Mononuclear cell (primary cell): ENCODE results near the gene PSMD6. TPM values are rescaled to one million over a fixed set of nuclear protein-coding genes. Genes with fewer than 3 reads are reported as not detected.

Source experiments
- H3K27me3 ChIP-seq: 2 replicates; pipeline ENCODE4 v1.6.0; 2011; ENCODE audit warnings: low read length, control low read depth; ENCODE audit not compliant: insufficient read depth
- H3K4me1 ChIP-seq: 2 replicates; pipeline ENCODE4 v1.5.1; 2011; ENCODE audit warnings: mild to moderate bottlenecking, low read length, control low read depth; ENCODE audit not compliant: insufficient read depth
- H3K4me3 ChIP-seq: 2 replicates; pipeline ENCODE4 v1.5.1; 2011; ENCODE audit warnings: mild to moderate bottlenecking, low read length, moderate library complexity
- H3K9me3 ChIP-seq: 2 replicates; pipeline ENCODE4 v1.5.1; 2011; ENCODE audit warnings: low read depth, mild to moderate bottlenecking, control low read depth, low read length
- total RNA-seq: library from RNA; depleted of rRNA; stranded (reverse); fragments of >200 nt; gene quantifications from one replicate; pipeline ENCODE4 v1.2.3, GENCODE V29; 2012

Gene PSMD6
- total RNA-seq, 1 donor: 115 TPM

DNA sequence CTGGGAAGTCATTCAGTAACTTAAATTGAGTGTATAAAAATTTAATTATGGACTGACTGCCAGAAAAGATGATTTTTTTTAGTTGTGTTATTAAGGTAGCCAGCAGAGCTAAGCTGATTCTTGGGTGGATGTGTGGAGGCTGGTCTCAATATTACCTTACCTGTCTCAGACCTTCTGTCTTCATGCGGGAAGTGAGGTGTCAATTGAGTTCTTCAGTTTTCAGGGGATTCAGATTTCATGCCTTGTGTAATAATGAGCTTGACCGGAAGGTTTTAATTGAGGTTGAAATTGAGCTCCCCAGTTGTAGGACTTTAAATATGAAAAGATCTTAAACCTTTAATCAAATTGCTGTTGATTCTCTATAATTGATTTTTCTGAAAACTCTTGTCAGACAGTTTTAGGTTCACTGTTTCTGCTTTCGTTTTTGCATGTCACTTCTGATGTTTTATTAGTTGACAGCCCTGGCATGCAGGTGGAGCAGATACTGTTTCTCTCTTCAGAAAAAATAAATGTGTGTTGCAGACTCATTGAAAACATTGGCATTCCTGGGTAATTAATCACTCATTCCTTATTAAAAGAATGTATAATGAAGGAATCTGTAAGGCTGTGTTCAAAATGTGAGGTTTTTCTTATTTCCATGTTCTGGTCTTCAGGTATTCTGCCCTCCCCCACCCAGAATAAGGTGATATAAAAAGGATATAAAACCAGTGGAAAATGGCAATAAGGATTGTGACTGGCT lies 54.5 kb downstream of the PSMD6 start:
- Histone ChIP-seq H3K27me3 (no peaks in the 10 kb centered on the region), H3K4me1 (peaks cover 70% of the 10 kb centered on the region), H3K9me3 (no peaks in the 10 kb centered on the region), H3K4me3 (peak overlapping the region; percentile 55)

DNA sequence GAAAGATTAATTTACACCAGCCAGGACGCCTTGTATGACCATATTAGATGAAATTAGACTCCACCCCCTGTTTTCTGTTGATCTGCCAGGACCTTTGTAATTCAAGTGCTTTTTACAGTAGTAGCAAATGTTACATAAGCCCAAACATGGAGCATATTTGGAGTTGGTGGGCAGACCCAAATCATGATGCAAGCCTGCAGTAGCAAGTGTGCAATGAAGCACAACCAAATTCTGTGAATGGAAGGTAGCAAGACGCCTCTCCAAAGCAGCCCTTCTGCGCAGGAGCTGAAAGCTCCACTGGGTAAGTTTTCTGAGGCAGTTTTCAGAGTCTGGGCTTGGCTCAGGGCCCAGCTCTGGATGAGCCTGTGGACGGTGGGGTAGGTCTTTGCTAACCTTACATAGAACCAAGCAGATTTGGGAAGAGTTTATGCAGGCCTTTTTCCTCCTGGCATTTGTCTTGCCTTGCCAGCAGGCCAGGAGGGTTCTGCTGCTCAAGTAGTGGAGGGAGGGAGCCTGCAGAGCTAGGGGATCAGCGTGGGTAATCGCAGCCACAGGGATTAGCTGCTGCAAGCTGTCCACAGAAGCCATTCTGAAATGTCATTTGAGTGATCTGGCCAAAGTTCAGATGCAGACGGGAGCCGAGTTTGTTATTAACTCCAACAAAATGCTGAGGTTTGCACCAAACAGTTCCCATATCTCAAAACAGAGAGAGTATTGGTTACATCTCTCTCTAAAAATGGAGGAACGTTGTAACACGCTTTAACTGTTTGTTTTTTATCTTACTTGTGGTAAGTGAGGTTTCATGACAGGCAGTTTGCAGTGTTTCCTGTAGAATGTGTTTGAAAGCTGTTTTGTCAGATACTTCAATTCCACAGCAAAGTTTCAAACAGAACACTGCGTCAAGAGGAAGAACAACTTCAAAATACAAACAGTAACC lies 55.4 kb downstream of the PSMD6 start:
- Histone ChIP-seq H3K9me3 (no peaks in the 10 kb centered on the region), H3K27me3 (no peaks in the 10 kb centered on the region), H3K4me3 (peak overlapping the region; percentile 55), H3K4me1 (peaks cover 63% of the 10 kb centered on the region)

DNA sequence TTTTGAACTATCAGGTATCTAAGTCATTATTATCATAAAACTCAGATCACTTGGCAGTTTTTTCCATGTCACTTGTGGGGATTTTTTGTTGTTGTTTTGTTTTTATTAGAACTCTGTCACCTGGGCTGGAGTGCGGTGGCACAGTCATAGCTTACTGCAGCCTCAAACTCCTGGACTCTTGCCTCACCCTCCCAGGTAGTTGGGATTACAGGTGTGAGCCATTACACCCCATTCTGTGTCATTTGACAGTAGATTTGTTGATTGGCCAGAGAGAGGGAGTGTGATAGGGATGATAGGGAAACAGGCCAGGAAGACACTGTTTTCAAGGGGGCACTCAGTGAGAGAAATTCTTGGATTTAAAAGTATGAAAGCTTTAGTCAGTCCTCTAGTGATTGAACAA lies 56.4 kb downstream of the PSMD6 start:
- no peak overlapping the region for H3K4me3 ChIP-seq
- peaks cover 61% of the 10 kb centered on the region for H3K4me1 ChIP-seq
- no peaks in the 10 kb centered on the region for H3K27me3 ChIP-seq
- H3K9me3 ChIP-seq: no peaks in the 10 kb centered on the region

DNA sequence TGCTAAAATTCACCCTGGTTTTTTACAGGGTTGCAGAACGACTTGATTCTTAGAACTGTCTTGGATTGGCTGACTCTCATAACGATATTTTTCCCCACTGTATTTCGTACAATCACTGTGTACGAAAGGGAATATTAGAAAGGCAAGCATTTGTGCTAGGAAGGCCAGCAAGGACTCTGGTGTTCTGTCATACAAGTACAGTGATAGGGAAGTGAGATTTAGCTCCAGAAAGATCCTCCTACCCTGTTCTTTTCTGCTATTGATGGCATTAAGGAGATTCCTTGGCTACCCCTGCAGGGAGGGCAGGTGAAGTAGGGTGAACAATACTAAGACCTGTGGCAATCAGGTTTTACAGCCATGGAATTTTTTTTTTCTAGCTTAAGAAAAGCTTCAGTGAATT lies 57.3 kb downstream of the PSMD6 start:
- H3K9me3 ChIP-seq: no peaks in the 10 kb centered on the region
- H3K4me1 ChIP-seq: peaks cover 58% of the 10 kb centered on the region
- H3K4me3 ChIP-seq: no peak overlapping the region

DNA sequence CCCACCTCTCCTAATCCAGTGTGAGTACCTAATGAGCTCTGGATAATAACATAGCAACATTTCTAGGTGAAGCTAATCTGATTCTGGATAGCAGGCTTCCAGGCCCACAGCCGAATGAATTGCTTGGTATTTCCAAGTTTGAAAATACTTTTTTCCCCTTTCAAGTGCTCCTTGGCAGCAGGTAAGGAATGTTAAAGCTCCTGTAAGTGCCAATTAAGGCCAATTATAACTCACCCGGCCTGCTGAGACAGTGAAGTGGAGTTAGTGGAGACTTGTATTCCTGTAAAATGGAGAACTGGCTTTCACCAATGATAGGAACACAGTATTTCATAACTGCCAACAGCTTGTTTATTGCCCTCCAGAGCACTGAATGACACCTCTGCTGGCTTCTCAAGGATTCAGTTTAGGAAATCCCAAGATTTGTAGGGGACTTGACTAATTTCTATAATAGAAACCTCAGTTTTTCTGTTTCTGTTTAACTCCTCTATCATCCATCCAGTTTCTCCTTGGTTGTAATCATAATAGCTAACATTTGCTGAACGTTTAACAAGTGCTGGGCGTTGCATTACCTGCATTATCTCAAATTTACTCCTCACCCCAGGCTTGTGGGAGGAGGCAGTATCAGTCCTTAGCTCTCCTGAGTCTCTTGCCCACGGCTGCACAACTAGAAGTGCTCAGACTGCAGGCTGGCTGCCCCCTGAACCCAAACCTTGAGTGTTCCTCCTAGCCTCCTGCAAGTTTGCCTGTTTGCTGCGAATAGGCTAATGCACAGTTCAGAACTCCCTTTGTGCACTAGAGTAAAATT lies 58.4 kb downstream of the PSMD6 start:
- H3K4me1 ChIP-seq: peaks cover 55% of the 10 kb centered on the region
- H3K27me3 ChIP-seq: no peaks in the 10 kb centered on the region
- H3K4me3 ChIP-seq: no peak overlapping the region
- H3K9me3 ChIP-seq: no peaks in the 10 kb centered on the region

More for the DNA sequence above, 57.3 kb downstream of the PSMD6 start:
- H3K27me3 ChIP-seq: no peaks in the 10 kb centered on the region

DNA sequence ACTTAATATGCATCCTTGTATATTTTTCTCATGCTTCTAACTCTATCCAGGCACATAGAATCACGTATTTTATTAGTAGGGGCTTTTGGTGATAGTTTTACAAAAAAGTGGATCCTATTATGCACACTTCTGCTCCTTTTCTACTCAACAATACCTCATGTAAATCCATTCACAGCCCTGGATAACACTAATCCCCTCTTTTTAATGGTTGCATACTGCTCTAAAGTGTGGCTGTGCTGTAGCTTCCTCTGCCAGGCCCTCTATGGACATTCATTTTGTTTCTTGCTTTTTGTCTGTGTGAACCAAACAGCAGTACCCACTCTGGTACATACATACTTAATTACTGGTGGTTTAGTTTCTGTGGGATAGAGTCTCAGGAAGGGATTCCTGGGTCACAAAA lies 59.8 kb downstream of the PSMD6 start:
- no peaks in the 10 kb centered on the region for H3K27me3 ChIP-seq
- no peaks in the 10 kb centered on the region for H3K9me3 ChIP-seq
- peaks cover 44% of the 10 kb centered on the region for H3K4me1 ChIP-seq
- no peak overlapping the region for H3K4me3 ChIP-seq

DNA sequence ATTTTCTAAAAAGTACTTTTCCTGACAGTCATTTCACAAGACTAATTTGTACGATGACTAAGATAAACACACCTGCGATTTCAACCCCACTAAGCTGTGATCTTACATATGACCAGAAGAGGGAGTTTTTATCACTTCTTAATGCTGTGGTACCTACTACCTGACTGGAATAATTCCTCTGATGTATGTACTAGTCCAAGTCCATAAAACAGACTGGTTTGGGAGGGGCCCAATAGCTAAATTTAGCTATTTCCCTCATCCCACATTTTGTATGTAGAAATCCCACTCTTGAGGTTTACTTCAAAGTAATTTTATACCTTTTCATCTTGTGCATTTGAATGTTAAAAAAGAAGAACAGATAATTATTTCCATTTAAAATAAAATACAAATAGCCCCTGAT lies 61.4 kb downstream of the PSMD6 start:
- Histone ChIP-seq H3K4me1 (peaks cover 30% of the 10 kb centered on the region), H3K9me3 (no peaks in the 10 kb centered on the region), H3K27me3 (no peaks in the 10 kb centered on the region), H3K4me3 (no peak overlapping the region)

Other genes starting within 250 kb of the PSMD6 start
- gene C3orf49, start 204.2 kb downstream of the PSMD6 start, total RNA-seq: not detected
- gene THOC7, start 159.7 kb downstream of the PSMD6 start, total RNA-seq: 29.1 TPM
- 121 TPM for gene ATXN7, start 159.6 kb downstream of the PSMD6 start, total RNA-seq
- gene SCAANT1, start 111.1 kb downstream of the PSMD6 start, total RNA-seq: not detected
- 0.63 TPM for gene PRICKLE2, start 202.0 kb upstream of the PSMD6 start, total RNA-seq